Sciatic nerve (tissue), 2 donors: ENCODE data around the gene MAEA. TPM values are rescaled to one million over a fixed set of nuclear protein-coding genes. Genes with fewer than 3 reads are reported as not detected.
A peak's percentile ranks its signal among the peaks of the same experiment; 100 is the strongest.
"Not testable (repeated sequence)": the region's sequence is repeated elsewhere in the genome, so short reads cannot be mapped to it uniquely, and the experiment has no call there.

Experiments used
- ATAC-seq: fragments of 200-7000 bp; cut with Tn5 transposase; one replicate; pipeline ENCODE4 v1.9.1; 2020; ENCODE audit warnings: mild to moderate bottlenecking, moderate library complexity
- DNase-seq: peaks from one replicate; pipeline ENCODE4 v3.0.0-alpha.2; 2020; ENCODE audit warnings: low spot score
- intact Hi-C: fragments of 100-400 bp; cut with DNase I; formaldehyde crosslinking; loops from one replicate; pipeline ENCODE4 v1.14.2; 2022
- total RNA-seq: library from RNA; stranded (reverse); fragmentation: NEBNext Ultra II Directional; extraction: Animal tissue kit (Norgen Biotek cat#: 25700); gene quantifications from one replicate; pipeline ENCODE4 v1.2.1, GENCODE V29; 2021
- donor health status: DM: no; HTN: no; CAD: no.
- donor health status: DM: no; HTN: no; CAD: no.

MAEA gene
- total RNA-seq, 1 donor from 2014 or later, result 68.6 TPM

GRCh38 chr4:1367230-1367935, 77.7 kb downstream of the MAEA start:
- DNase-seq (peak; percentile 51), ATAC-seq (no peak)
- intact Hi-C loops, result no loop called here

GRCh38 chr4:1367936-1368289, 78.2 kb downstream of the MAEA start:
- ATAC-seq (no peak), DNase-seq (peak; percentile 41)
- intact Hi-C loops, result no loop called here

GRCh38 chr4:1368421-1369090, 78.9 kb downstream of the MAEA start:
- DNase-seq (peak; percentile 44), ATAC-seq (no peak)
- intact Hi-C loops, result no loop called here

- intact Hi-C loops, result no loop called here
- ATAC-seq, result no peak
Observed at GRCh38 chr4:1369091-1369450, 79.4 kb downstream of the MAEA start.

GRCh38 chr4:1369479-1370079, 79.9 kb downstream of the MAEA start:
- intact Hi-C loops, result no loop called here
- DNase-seq (no peak), ATAC-seq (no peak)

More at GRCh38 chr4:1369091-1369450, 79.4 kb downstream of the MAEA start:
- DNase-seq, result no peak

GRCh38 chr4:1370321-1371124, 80.8 kb downstream of the MAEA start:
- DNase-seq (peak; percentile 56), ATAC-seq (no peak)
- intact Hi-C loops, result no loop called here

GRCh38 chr4:1371176-1372165, 81.8 kb downstream of the MAEA start:
- intact Hi-C loops, result no loop called here
- ATAC-seq (no peak), DNase-seq (peak; percentile 39)

- DNase-seq, intact Hi-C loops, ATAC-seq: not testable (repeated sequence)
Observed at GRCh38 chr4:1372576-1372975, 82.9 kb downstream of the MAEA start.

- peak; percentile 52 for DNase-seq
- intact Hi-C loops, result no loop called here
- no peak for ATAC-seq
Observed at GRCh38 chr4:1373892-1374705, 84.4 kb downstream of the MAEA start.

- ATAC-seq (no peak), DNase-seq (peak; percentile 38)
- intact Hi-C loops, result no loop called here
Observed at GRCh38 chr4:1374706-1375045, 85.0 kb downstream of the MAEA start.

GRCh38 chr4:1375051-1375721, 85.5 kb downstream of the MAEA start:
- ATAC-seq (no peak), DNase-seq (peak; percentile 52)
- intact Hi-C loops, result no loop called here

GRCh38 chr4:1375761-1376322, 86.2 kb downstream of the MAEA start:
- ATAC-seq (no peak), DNase-seq (peak; percentile 49)
- intact Hi-C loops, result no loop called here

- ATAC-seq (no peak), DNase-seq (no peak)
- intact Hi-C loops, result no loop called here
Observed at GRCh38 chr4:1376391-1376840, 86.7 kb downstream of the MAEA start.

- DNase-seq, result peak; percentile 49
- ATAC-seq, result no peak
Observed at GRCh38 chr4:1376841-1377605, 87.3 kb downstream of the MAEA start.

GRCh38 chr4:1377606-1378261, 88.0 kb downstream of the MAEA start:
- peak; percentile 51 for DNase-seq
- ATAC-seq, result peak; percentile 6
- intact Hi-C loops, result no loop called here

More at GRCh38 chr4:1376841-1377605, 87.3 kb downstream of the MAEA start:
- intact Hi-C loops, result no loop called here
